ENCODE data around the gene RNF112. TPM values are rescaled to one million over a fixed set of nuclear protein-coding genes. Genes with fewer than 3 reads are reported as not detected.

Gene RNF112
- total and polyA plus RNA-seq, 2 of the 13 experiments (the other 11 are each of a cell fraction or from before 2014, with no cell fraction given) = 0.05 TPM; not detected in 1

GRCh38 chr17:19424934-19425868, 14.2 kb downstream of the RNF112 start:
- no peaks in the 10 kb centered on the region for H3K79me2 ChIP-seq (ENCODE audit: insufficient read depth, low read length)
- POLR2A ChIA-PET = interaction anchor here (1.8 kb wide), 1 partner anchor 47 kb away, joined by 4 read pairs; the partner anchor contains the start of gene MAPK7
- H3K4me2 ChIP-seq (ENCODE audit: low read depth, low read length) = no peak overlapping the region
- no peaks in the 10 kb centered on the region for H4K20me1 ChIP-seq (ENCODE audit: insufficient read depth, low read length)
- in situ Hi-C loops (cut with HindIII; ENCODE audit: extremely low pct_ligation_motif_present, low pct_unique_long_range_greater_than_20kb) (no loop called here), intact Hi-C loops (cut with micrococcal nuclease; ENCODE audit: unreplicated experiment) (no loop called here)
- peaks cover 0 to 7% of the 10 kb centered on the region in 2 experiments; a peak in 1 of 5 replicates for H3K27me3 ChIP-seq (ENCODE audit: control insufficient read depth in 1 of 2, insufficient read depth in 2 of 2, low read length in 2 of 2)
- WGBS (ENCODE audit: low lambda C conversion rate) = 19% methylated on average over 8 of the region's 8 CpGs
- H3K9ac ChIP-seq (ENCODE audit: insufficient read depth, low read depth, low read length) = no peak overlapping the region
- BruUV-seq (replicated peaks) = no TSS peak
- H2AFZ ChIP-seq (ENCODE audit: low read length) = no peak overlapping the region
- FAIRE-seq (no peak), DNase-seq (ENCODE audit: low spot score) (no peak), ATAC-seq (peak; percentile 33; the same call in 1 of the 3 replicates)
- no peaks in the 10 kb centered on the region for H3K9me3 ChIP-seq (ENCODE audit: low read length)
- H3K4me1 ChIP-seq (ENCODE audit: insufficient read depth, low read length) = peaks cover 7% of the 10 kb centered on the region
- TF ChIP-seq CEBPB (IDR thresholded peaks at IDR 0.05; ENCODE audit: borderline replicate concordance, low read depth, low read length) = 0 out of 2 replicates have a peak, but pooled peaks have one; percentile 8
- TF ChIP-seq ZNF652 (CRISPR knock-in tag; IDR thresholded peaks at IDR 0.05; ENCODE audit: borderline replicate concordance, low read depth) = no peak
- H3K36me3 ChIP-seq (replicated peaks in 1 of 2; ENCODE audit: control insufficient read depth in 1 of 2, insufficient read depth in 2 of 2, low read length in 2 of 2) = no peaks in the 10 kb centered on the region
- CTCF ChIA-PET (ENCODE audit: low intra/inter-chr PET ratio, low total read pairs) = no interaction called here
- no peak overlapping the region for H3K27ac ChIP-seq (ENCODE audit: extremely low read length, insufficient read depth, low read length)
- H3K4me3 ChIP-seq (replicated peaks in 1 of 3; ENCODE audit: insufficient read depth in 1 of 3, low read depth in 2 of 3, low read length in 3 of 3) = no peak overlapping the region

GRCh38 chr17:19426631-19427030, 15.6 kb downstream of the RNF112 start:
- peaks cover 0 to 4% of the 10 kb centered on the region in 2 experiments; a peak in 1 of 5 replicates for H3K27me3 ChIP-seq (ENCODE audit: control insufficient read depth in 1 of 2, insufficient read depth in 2 of 2, low read length in 2 of 2)
- FAIRE-seq (no peak), ATAC-seq (no peak), DNase-seq (ENCODE audit: low spot score) (no peak)
- H3K79me2 ChIP-seq (ENCODE audit: insufficient read depth, low read length) = no peaks in the 10 kb centered on the region
- H4K20me1 ChIP-seq (ENCODE audit: insufficient read depth, low read length) = no peaks in the 10 kb centered on the region
- H3K4me1 ChIP-seq (ENCODE audit: insufficient read depth, low read length) = peaks cover 7% of the 10 kb centered on the region
- in situ Hi-C loops (cut with HindIII; ENCODE audit: extremely low pct_ligation_motif_present, low pct_unique_long_range_greater_than_20kb) = no loop called here
- no TSS peak for BruUV-seq (replicated peaks)
- intact Hi-C loops (cut with micrococcal nuclease; ENCODE audit: unreplicated experiment) = no loop called here
- no peak overlapping the region for H3K4me2 ChIP-seq (ENCODE audit: low read depth, low read length)
- ChIA-PET POLR2A (no interaction called here), CTCF (ENCODE audit: low intra/inter-chr PET ratio, low total read pairs) (no interaction called here)
- H3K36me3 ChIP-seq (replicated peaks in 1 of 2; ENCODE audit: control insufficient read depth in 1 of 2, insufficient read depth in 2 of 2, low read length in 2 of 2) = no peaks in the 10 kb centered on the region
- TF ChIP-seq PRPF4 (IDR thresholded peaks at IDR 0.05; ENCODE audit: low read depth, low read length, poor library complexity, severe bottlenecking) (no peak), ZBTB42 (CRISPR knock-in tag; IDR thresholded peaks at IDR 0.05) (no peak), ZNF841 (CRISPR knock-in tag; IDR thresholded peaks at IDR 0.05; ENCODE audit: borderline replicate concordance) (no peak), POLR2A (IDR thresholded peaks at IDR 0.05; ENCODE audit: insufficient read depth in 1 of 2, low read depth in 2 of 2, low read length in 2 of 2) (no peak), TMF1 (CRISPR knock-in tag; IDR thresholded peaks at IDR 0.05; ENCODE audit: low read depth) (no peak), RFXAP (CRISPR knock-in tag; IDR thresholded peaks at IDR 0.05; ENCODE audit: borderline replicate concordance) (no peak), ZNF878 (CRISPR knock-in tag; IDR thresholded peaks at IDR 0.05) (no peak), FOXA1 (IDR thresholded peaks at IDR 0.05) (no peak), FOXA1 (CRISPR knock-in tag; IDR thresholded peaks at IDR 0.05) (no peak), NFRKB (IDR thresholded peaks at IDR 0.05) (no peak), AGO2 (optimal IDR thresholded peaks at IDR 0.05; ENCODE audit: low read depth, low read length) (no peak)
- no peak overlapping the region for H3K27ac ChIP-seq (ENCODE audit: extremely low read length, insufficient read depth, low read length)
- H2AFZ ChIP-seq (ENCODE audit: low read length) = no peak overlapping the region
- 62% methylated on average over 5 of the region's 5 CpGs for WGBS (ENCODE audit: low lambda C conversion rate)
- H3K9ac ChIP-seq (ENCODE audit: insufficient read depth, low read depth, low read length) = no peak overlapping the region
- no peaks in the 10 kb centered on the region for H3K9me3 ChIP-seq (ENCODE audit: low read length)
- no peak overlapping the region for H3K4me3 ChIP-seq (replicated peaks in 1 of 3; ENCODE audit: insufficient read depth in 1 of 3, low read depth in 2 of 3, low read length in 3 of 3)

Measured in HepG2 (cell line).